NB4 (cell line): ENCODE data around the gene GLRX.

Experiments used
- POLR2A ChIP-seq: IDR thresholded peaks from 2 replicates; pipeline ENCODE4 v1.6.1; 2011; ENCODE audit warnings: mild to moderate bottlenecking; ENCODE audit not compliant: insufficient read length; ENCODE audit errors: extremely low read depth
- TF ChIP-seq, protein P1 (sequence below): IDR thresholded peaks from one replicate; pipeline ENCODE4 v1.5.1; 2012; ENCODE audit warnings: low read depth, low read length

DNA sequence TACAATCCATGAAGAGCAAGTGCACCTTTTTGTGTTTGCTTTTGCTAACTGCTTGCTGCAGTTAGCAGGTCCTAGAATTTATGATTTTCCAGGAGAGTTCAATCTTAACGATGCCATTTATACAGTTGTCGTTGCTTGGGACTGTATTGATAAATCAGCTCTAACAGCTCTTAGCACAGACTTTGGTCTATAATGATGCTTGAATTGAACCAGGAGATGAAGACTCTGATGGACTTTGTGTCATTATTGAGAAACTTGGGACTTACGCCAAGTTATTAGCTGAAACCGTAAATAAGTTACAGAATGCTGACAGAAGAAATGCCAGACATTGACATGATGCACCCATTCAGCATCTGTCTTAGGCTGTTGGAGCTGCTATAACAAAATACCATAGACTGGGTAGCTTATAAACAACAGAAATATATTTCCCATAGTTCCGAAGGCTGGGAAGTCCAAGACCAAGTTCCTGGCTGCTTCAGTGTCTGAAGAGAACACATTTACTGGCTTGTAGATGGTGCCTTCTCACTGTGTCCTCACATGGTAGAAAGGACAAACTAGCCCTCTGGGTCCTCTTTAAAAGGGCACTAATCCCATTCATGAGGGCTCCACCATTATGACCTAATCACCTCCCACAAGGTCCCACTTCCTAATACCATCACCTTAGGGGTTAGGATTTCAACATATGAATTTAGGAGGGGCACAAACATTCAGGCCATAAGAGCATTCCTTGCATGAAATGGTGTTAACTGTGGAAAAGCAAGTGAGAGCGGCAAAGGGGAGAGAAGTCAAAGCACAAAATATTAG, 17.6 kb downstream of the GLRX start:
- TF ChIP-seq, protein P1, sequence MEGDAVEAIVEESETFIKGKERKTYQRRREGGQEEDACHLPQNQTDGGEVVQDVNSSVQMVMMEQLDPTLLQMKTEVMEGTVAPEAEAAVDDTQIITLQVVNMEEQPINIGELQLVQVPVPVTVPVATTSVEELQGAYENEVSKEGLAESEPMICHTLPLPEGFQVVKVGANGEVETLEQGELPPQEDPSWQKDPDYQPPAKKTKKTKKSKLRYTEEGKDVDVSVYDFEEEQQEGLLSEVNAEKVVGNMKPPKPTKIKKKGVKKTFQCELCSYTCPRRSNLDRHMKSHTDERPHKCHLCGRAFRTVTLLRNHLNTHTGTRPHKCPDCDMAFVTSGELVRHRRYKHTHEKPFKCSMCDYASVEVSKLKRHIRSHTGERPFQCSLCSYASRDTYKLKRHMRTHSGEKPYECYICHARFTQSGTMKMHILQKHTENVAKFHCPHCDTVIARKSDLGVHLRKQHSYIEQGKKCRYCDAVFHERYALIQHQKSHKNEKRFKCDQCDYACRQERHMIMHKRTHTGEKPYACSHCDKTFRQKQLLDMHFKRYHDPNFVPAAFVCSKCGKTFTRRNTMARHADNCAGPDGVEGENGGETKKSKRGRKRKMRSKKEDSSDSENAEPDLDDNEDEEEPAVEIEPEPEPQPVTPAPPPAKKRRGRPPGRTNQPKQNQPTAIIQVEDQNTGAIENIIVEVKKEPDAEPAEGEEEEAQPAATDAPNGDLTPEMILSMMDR, result no peak
- TF ChIP-seq POLR2A, result no peak
